D721Med (cell line): ENCODE measurements around the gene POLR3B.

Source experiments
- DNase-seq: peaks from one replicate; pipeline ENCODE4 v3.0.0; 2011; ENCODE audit warnings: low spot score; ENCODE audit not compliant: insufficient read length
- FAIRE-seq: peaks from 2 replicates; lab custom pipeline; 2011; peaks lifted over from hg19 to GRCh38; lab: Jason Lieb, UNC
- TF ChIP-seq, protein P1 (sequence below): IDR thresholded peaks from 2 replicates; pipeline ENCODE4 v1.5.1; 2012; ENCODE audit warnings: mild to moderate bottlenecking, control low read depth; ENCODE audit not compliant: insufficient read depth; ENCODE audit errors: missing control alignments

POLR3B gene

DNA sequence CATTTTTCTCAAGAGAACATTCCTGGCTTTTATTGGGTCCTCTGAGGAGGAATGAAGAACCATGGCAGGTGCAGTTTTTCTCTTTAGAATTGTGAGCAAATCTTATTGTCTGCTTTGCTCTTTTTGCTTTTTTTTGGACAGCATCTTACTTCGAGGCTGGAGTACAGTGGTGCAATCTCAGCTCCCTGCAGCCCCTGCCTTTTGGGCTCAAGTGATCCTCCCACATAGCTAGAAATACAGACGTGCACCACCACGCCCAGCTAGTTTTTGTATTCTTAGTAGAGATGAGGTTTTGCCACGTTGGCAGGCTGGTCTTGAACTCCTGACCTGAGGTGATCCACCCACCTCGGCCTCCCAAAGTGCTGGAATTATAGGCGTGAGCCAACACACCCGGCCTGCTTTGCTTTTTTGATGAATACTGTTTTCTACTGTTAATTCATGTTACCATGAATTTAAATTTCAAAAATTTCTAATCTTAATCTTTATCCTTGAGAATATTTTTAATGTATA lies 71.5 kb downstream of the POLR3B start:
- DNase-seq: no peak
- no peak for FAIRE-seq
- TF ChIP-seq, protein P1, sequence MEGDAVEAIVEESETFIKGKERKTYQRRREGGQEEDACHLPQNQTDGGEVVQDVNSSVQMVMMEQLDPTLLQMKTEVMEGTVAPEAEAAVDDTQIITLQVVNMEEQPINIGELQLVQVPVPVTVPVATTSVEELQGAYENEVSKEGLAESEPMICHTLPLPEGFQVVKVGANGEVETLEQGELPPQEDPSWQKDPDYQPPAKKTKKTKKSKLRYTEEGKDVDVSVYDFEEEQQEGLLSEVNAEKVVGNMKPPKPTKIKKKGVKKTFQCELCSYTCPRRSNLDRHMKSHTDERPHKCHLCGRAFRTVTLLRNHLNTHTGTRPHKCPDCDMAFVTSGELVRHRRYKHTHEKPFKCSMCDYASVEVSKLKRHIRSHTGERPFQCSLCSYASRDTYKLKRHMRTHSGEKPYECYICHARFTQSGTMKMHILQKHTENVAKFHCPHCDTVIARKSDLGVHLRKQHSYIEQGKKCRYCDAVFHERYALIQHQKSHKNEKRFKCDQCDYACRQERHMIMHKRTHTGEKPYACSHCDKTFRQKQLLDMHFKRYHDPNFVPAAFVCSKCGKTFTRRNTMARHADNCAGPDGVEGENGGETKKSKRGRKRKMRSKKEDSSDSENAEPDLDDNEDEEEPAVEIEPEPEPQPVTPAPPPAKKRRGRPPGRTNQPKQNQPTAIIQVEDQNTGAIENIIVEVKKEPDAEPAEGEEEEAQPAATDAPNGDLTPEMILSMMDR: no peak

- TF ChIP-seq, protein P1: no peak
- FAIRE-seq (no peak), DNase-seq (no peak)
Observed at GRCh38 chr12:106429636-106430035, 72.1 kb downstream of the POLR3B start.

- DNase-seq (no peak), FAIRE-seq (no peak)
- TF ChIP-seq, protein P1: no peak
Observed at GRCh38 chr12:106431839-106432411, 74.4 kb downstream of the POLR3B start.

GRCh38 chr12:106433055-106433454 lies 75.5 kb downstream of the POLR3B start:
- FAIRE-seq (no peak), DNase-seq (no peak)
- TF ChIP-seq, protein P1: no peak

DNA sequence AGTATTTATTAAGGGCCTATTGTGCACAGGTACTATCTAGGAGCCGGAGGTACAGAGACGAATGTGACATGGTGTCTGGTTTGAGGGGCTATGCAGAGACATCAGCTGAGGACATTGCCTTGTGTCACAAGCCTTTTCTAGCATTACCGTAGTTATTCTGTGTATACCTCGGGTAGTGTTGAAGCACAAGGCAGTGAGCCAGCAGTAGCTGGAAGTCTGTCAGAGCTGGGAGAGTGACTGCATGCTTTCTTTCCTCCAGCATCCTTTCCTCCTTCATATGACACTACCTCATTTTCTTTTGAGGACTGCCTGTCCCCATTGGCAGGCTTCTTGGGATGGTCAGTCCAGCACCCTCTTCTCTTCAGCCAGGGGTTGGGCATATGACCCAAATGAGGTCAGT lies 77.0 kb downstream of the POLR3B start:
- DNase-seq: no peak
- no peak for FAIRE-seq
- TF ChIP-seq, protein P1: no peak

GRCh38 chr12:106436164-106436563 lies 78.6 kb downstream of the POLR3B start:
- TF ChIP-seq, protein P1: no peak
- FAIRE-seq: no peak
- DNase-seq: no peak

DNA sequence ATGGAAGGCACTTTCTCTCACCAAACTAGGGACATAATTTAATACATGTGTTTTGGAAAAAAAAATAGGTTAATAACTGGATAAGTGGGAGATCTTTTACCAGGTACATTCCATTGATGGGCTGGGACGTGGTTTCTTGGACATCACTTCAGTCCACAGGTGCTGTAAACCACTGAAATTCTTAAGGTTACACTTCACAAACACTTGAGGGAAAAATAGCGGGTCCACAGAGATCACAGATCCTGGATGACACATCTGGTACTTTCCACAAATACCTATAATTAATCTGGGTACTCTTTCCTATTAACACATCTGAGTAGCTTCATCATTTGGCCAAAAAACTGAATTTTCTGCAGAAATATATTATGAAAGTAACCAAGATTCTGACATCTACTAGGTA lies 85.0 kb downstream of the POLR3B start:
- FAIRE-seq (no peak), DNase-seq (no peak)
- TF ChIP-seq, protein P1: no peak
